ENCODE data around the gene AGBL4.

Gene AGBL4

DNA sequence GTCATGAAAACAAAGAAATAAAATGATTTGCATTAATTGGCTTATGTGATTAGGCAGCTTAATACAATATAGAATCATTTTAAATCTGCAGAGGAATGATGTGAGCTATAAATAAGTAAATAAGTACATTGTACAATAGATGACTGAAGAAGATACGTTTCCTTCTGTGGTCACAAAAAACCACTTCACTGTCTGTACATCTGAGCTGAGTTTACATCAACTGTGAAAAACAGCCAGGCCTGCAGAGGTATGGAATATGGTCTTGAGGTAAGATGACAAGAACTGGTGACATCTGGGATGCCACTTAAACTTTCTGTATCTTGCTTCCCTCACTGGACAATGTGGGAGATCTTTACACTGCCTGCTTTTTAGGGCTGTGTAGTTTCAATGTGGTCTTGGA is 1117.0 kb downstream of the AGBL4 start:
- H3K36me3 ChIP-seq (ENCODE audit: control insufficient read depth in 1 of 2, insufficient read depth in 2 of 2, low read length in 2 of 2), result no peaks in the 10 kb centered on the region
- H3K4me3 ChIP-seq (ENCODE audit: low read depth in 1 of 2, low read length in 2 of 2), result no peak overlapping the region
- H3K9me3 ChIP-seq (ENCODE audit: control insufficient read depth in 1 of 2, low read length in 2 of 2), result no peaks in the 10 kb centered on the region

DNA sequence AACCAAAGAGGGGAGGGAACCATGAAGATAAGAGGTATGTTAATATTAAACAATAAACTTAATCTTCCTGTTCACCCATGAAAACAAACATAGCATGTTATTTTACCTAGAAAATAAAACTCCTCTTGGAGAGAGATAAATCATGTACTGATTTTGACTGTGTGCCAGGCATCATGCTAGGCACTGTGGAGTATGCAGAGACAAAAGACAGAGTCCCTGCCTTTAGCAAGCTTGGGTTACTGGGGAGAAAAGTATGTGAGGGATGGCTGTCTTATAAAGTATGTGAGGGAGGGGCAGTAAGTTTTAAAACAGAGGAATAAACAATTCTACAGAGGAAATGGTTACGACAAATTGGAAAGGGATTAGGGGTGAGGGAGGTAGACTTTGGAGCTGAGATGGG is 1117.6 kb downstream of the AGBL4 start:
- H3K27ac ChIP-seq (ENCODE audit: low read depth, low read length), result no peak overlapping the region
- H3K9ac ChIP-seq (ENCODE audit: low read depth in 1 of 2, low read length in 2 of 2), result no peak overlapping the region
- H3K4me1 ChIP-seq (ENCODE audit: control insufficient read depth in 1 of 2, insufficient read depth in 2 of 2, low read length in 2 of 2), result no peaks in the 10 kb centered on the region
- H3K27me3 ChIP-seq (ENCODE audit: control insufficient read depth in 1 of 2, insufficient read depth in 2 of 2, low read length in 2 of 2), result no peaks in the 10 kb centered on the region
- no peak overlapping the region for H3K4me3 ChIP-seq (ENCODE audit: low read depth in 1 of 2, low read length in 2 of 2)
- H3K36me3 ChIP-seq (ENCODE audit: control insufficient read depth in 1 of 2, insufficient read depth in 2 of 2, low read length in 2 of 2), result no peaks in the 10 kb centered on the region
- no peaks in the 10 kb centered on the region for H3K9me3 ChIP-seq (ENCODE audit: control insufficient read depth in 1 of 2, low read length in 2 of 2)

More for the DNA sequence above, 1117.0 kb downstream of the AGBL4 start:
- H3K4me1 ChIP-seq (ENCODE audit: control insufficient read depth in 1 of 2, insufficient read depth in 2 of 2, low read length in 2 of 2), result no peaks in the 10 kb centered on the region
- H3K9ac ChIP-seq (ENCODE audit: low read depth in 1 of 2, low read length in 2 of 2), result no peak overlapping the region
- H3K27me3 ChIP-seq (ENCODE audit: control insufficient read depth in 1 of 2, insufficient read depth in 2 of 2, low read length in 2 of 2), result no peaks in the 10 kb centered on the region
- no peak overlapping the region for H3K27ac ChIP-seq (ENCODE audit: low read depth, low read length)

DNA sequence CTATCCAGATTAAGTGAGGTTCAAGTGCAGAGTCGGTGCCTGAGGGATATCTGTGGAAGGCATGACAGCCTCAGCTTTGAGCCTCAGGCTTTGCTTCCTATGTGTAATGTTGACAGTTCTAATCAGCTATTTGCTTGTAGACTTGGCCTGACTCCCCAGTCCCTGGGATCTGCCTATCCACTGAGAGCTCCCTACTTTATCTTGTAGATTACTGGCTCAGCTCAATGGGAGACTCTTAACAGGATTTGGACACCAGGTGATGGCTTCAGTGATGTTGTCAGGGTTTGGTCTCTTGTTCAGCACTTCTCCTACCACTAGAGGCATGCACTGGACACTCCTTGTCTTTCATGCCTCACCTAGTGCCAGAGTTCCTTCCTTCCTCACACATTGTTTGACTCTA is 1120.5 kb downstream of the AGBL4 start:
- Histone ChIP-seq H3K9ac (ENCODE audit: low read depth in 1 of 2, low read length in 2 of 2) (no peak overlapping the region), H3K27me3 (ENCODE audit: control insufficient read depth in 1 of 2, insufficient read depth in 2 of 2, low read length in 2 of 2) (no peaks in the 10 kb centered on the region), H3K36me3 (ENCODE audit: control insufficient read depth in 1 of 2, insufficient read depth in 2 of 2, low read length in 2 of 2) (no peaks in the 10 kb centered on the region), H3K4me1 (ENCODE audit: control insufficient read depth in 1 of 2, insufficient read depth in 2 of 2, low read length in 2 of 2) (no peaks in the 10 kb centered on the region), H3K4me3 (ENCODE audit: low read depth in 1 of 2, low read length in 2 of 2) (no peak overlapping the region), H3K27ac (ENCODE audit: low read depth, low read length) (no peak overlapping the region), H3K9me3 (ENCODE audit: control insufficient read depth in 1 of 2, low read length in 2 of 2) (no peaks in the 10 kb centered on the region)

DNA sequence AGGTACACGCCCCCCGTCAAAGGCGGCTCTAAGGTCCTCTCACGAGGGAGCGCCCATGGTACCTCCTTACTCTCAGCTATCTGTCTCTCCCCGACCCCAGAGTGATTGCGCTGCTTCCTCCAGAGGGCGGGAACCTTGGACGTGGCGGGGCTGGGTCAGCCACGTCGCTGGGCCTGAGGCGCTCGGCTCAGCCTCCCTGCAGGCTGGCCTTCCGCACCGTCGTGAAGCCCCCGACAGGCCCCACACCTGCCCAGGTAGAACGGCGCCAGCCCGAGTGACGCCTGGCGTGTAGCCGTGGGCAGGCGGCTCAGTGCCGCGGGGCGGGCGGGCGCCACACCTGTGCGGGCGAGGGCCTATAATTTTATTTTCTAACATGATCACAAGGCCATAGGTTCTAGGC is 1124.9 kb downstream of the AGBL4 start:
- no peaks in the 10 kb centered on the region for H3K4me1 ChIP-seq (ENCODE audit: control insufficient read depth in 1 of 2, insufficient read depth in 2 of 2, low read length in 2 of 2)
- no peaks in the 10 kb centered on the region for H3K9me3 ChIP-seq (ENCODE audit: control insufficient read depth in 1 of 2, low read length in 2 of 2)
- no peaks in the 10 kb centered on the region for H3K27me3 ChIP-seq (ENCODE audit: control insufficient read depth in 1 of 2, insufficient read depth in 2 of 2, low read length in 2 of 2)
- no peaks in the 10 kb centered on the region for H3K36me3 ChIP-seq (ENCODE audit: control insufficient read depth in 1 of 2, insufficient read depth in 2 of 2, low read length in 2 of 2)
- no peak overlapping the region for H3K4me3 ChIP-seq (ENCODE audit: low read depth in 1 of 2, low read length in 2 of 2)
- H3K27ac ChIP-seq (ENCODE audit: low read depth, low read length), result no peak overlapping the region
- no peak overlapping the region for H3K9ac ChIP-seq (ENCODE audit: low read depth in 1 of 2, low read length in 2 of 2)

DNA sequence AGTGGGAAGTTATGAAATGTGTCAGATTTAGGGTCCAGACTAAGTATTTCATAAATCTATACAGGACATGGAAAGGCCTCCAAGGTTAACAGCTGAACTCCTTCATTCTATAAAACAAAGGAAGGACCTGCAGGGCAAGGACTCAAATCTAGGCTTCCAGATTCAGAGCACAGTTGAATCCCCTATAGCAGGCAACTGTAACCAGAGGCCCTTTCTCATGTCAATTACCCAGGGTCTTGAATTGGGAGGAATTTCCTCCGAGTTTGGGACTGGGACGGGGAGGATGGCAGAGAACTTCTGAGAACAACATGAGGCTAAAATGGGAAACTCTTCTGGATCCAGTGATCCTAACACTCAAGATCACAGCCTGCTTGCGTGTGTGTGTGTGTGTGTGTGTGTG is 1134.1 kb downstream of the AGBL4 start:
- Histone ChIP-seq H3K4me1 (ENCODE audit: control insufficient read depth in 1 of 2, insufficient read depth in 2 of 2, low read length in 2 of 2) (no peaks in the 10 kb centered on the region), H3K9me3 (ENCODE audit: control insufficient read depth in 1 of 2, low read length in 2 of 2) (no peaks in the 10 kb centered on the region), H3K27ac (ENCODE audit: low read depth, low read length) (no peak overlapping the region), H3K36me3 (ENCODE audit: control insufficient read depth in 1 of 2, insufficient read depth in 2 of 2, low read length in 2 of 2) (no peaks in the 10 kb centered on the region), H3K27me3 (ENCODE audit: control insufficient read depth in 1 of 2, insufficient read depth in 2 of 2, low read length in 2 of 2) (no peaks in the 10 kb centered on the region), H3K4me3 (ENCODE audit: low read depth in 1 of 2, low read length in 2 of 2) (no peak overlapping the region), H3K9ac (ENCODE audit: low read depth in 1 of 2, low read length in 2 of 2) (no peak overlapping the region)

DNA sequence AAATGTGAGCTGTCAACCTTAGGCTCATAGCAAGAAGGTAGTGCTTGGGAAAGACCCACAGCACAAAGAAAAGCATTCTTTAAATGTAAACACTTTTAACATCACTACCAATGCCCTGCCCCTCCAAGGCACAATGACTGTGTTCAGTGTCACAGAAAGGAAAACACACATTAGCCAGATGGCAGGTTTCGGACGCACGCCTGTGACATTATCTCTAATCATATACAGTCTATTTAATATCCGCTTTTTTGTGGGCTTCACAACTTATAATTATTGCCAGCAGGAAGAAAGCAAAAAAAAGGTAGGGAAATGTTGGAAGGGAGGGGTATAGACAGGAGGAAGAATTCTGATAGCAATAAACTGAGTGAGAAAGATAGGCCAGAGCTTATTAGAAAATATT is 1134.7 kb downstream of the AGBL4 start:
- no peaks in the 10 kb centered on the region for H3K36me3 ChIP-seq (ENCODE audit: control insufficient read depth in 1 of 2, insufficient read depth in 2 of 2, low read length in 2 of 2)
- H3K27ac ChIP-seq (ENCODE audit: low read depth, low read length), result no peak overlapping the region
- H3K9ac ChIP-seq (ENCODE audit: low read depth in 1 of 2, low read length in 2 of 2), result no peak overlapping the region
- H3K27me3 ChIP-seq (ENCODE audit: control insufficient read depth in 1 of 2, insufficient read depth in 2 of 2, low read length in 2 of 2), result no peaks in the 10 kb centered on the region
- H3K4me3 ChIP-seq (ENCODE audit: low read depth in 1 of 2, low read length in 2 of 2), result no peak overlapping the region
- H3K9me3 ChIP-seq (ENCODE audit: control insufficient read depth in 1 of 2, low read length in 2 of 2), result no peaks in the 10 kb centered on the region
- no peaks in the 10 kb centered on the region for H3K4me1 ChIP-seq (ENCODE audit: control insufficient read depth in 1 of 2, insufficient read depth in 2 of 2, low read length in 2 of 2)

DNA sequence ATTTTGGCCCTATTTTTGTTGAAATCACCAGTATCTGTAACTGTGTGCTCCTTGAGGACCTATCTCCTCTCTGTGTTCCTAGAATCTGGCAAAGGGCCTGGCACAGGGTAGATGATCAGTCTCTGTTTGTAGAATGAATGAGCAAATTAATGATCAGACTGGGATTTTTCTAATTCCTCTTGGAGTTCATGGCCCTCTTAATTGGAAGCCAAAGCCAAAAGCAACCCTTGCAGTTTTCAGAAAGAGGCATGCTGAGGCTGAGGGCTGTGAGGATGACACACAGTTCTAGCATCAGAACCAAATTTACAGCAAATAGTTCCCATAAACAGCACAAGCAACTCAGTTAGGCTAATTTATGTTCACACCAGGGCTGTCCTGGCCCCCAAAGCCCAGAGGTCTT is 1136.0 kb downstream of the AGBL4 start:
- Histone ChIP-seq H3K36me3 (ENCODE audit: control insufficient read depth in 1 of 2, insufficient read depth in 2 of 2, low read length in 2 of 2) (no peaks in the 10 kb centered on the region), H3K9ac (ENCODE audit: low read depth in 1 of 2, low read length in 2 of 2) (no peak overlapping the region), H3K9me3 (ENCODE audit: control insufficient read depth in 1 of 2, low read length in 2 of 2) (no peaks in the 10 kb centered on the region), H3K4me3 (ENCODE audit: low read depth in 1 of 2, low read length in 2 of 2) (no peak overlapping the region), H3K4me1 (ENCODE audit: control insufficient read depth in 1 of 2, insufficient read depth in 2 of 2, low read length in 2 of 2) (no peaks in the 10 kb centered on the region), H3K27ac (ENCODE audit: low read depth, low read length) (no peak overlapping the region), H3K27me3 (ENCODE audit: control insufficient read depth in 1 of 2, insufficient read depth in 2 of 2, low read length in 2 of 2) (no peaks in the 10 kb centered on the region)

DNA sequence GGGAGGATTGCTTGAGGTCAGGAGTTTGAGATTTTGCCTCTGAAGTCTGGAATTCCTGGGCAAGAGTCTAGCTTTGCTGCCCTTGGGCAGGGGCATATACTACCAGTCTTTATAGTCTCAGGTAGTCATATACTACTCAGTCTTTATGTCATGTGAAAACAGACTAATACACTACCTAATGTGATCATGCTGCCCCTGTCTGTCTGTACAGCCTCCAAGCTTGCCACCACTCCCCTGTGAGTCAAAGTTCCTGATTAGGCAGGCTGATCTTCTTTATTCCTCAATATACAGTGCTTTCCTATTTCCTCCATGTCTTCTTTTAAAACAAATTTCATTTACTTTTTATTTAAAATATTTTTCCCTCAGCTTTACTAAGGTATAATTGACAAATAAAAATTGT is 1141.7 kb downstream of the AGBL4 start:
- no peaks in the 10 kb centered on the region for H3K36me3 ChIP-seq (ENCODE audit: control insufficient read depth in 1 of 2, insufficient read depth in 2 of 2, low read length in 2 of 2)
- H3K9ac ChIP-seq (ENCODE audit: low read depth in 1 of 2, low read length in 2 of 2), result no peak overlapping the region
- H3K4me3 ChIP-seq (ENCODE audit: low read depth in 1 of 2, low read length in 2 of 2), result no peak overlapping the region
- H3K4me1 ChIP-seq (ENCODE audit: control insufficient read depth in 1 of 2, insufficient read depth in 2 of 2, low read length in 2 of 2), result no peaks in the 10 kb centered on the region
- H3K27me3 ChIP-seq (ENCODE audit: control insufficient read depth in 1 of 2, insufficient read depth in 2 of 2, low read length in 2 of 2), result no peaks in the 10 kb centered on the region
- no peaks in the 10 kb centered on the region for H3K9me3 ChIP-seq (ENCODE audit: control insufficient read depth in 1 of 2, low read length in 2 of 2)
- H3K27ac ChIP-seq (ENCODE audit: low read depth, low read length), result no peak overlapping the region

DNA sequence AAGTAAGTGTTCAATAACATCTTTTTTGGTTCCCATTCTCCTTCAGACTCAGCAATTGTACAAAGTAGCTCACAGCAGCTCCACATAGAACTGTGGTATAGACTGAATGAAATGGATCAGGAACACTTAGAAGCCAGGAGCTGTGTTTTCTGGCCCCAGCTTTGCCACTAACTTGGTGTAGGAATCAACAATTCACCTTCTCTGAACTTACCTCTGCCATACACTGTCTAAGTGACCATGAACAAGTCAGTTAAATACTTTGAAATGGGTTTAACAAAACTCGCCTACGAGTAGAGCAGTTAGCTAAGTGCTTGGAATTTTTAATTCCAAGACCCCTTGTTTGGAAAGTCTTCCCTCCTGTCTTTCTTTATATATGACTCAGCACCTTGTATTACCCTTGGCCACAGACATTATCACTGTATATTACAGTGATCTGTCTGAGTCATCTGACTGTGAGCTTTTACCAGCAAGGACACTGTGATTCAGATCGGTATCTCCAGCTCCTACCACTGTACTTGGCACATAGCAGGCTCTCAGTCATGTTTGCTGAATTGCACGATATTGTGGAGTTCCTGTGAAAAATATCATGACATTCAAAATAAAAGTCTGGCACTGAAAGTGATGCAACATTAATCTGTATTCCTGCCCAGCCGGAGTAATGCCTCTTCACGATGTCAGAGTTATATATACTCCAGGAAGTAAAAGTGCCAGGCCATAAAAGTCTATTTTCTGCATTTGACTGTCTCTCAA is 1145.4 kb downstream of the AGBL4 start:
- H3K9me3 ChIP-seq (ENCODE audit: control insufficient read depth in 1 of 2, low read length in 2 of 2), result no peaks in the 10 kb centered on the region
- H3K9ac ChIP-seq (ENCODE audit: low read depth in 1 of 2, low read length in 2 of 2), result no peak overlapping the region
- H3K4me3 ChIP-seq (ENCODE audit: low read depth in 1 of 2, low read length in 2 of 2), result no peak overlapping the region
- no peaks in the 10 kb centered on the region for H3K27me3 ChIP-seq (ENCODE audit: control insufficient read depth in 1 of 2, insufficient read depth in 2 of 2, low read length in 2 of 2)
- H3K27ac ChIP-seq (ENCODE audit: low read depth, low read length), result no peak overlapping the region
- H3K36me3 ChIP-seq (ENCODE audit: control insufficient read depth in 1 of 2, insufficient read depth in 2 of 2, low read length in 2 of 2), result no peaks in the 10 kb centered on the region
- H3K4me1 ChIP-seq (ENCODE audit: control insufficient read depth in 1 of 2, insufficient read depth in 2 of 2, low read length in 2 of 2), result no peaks in the 10 kb centered on the region

DNA sequence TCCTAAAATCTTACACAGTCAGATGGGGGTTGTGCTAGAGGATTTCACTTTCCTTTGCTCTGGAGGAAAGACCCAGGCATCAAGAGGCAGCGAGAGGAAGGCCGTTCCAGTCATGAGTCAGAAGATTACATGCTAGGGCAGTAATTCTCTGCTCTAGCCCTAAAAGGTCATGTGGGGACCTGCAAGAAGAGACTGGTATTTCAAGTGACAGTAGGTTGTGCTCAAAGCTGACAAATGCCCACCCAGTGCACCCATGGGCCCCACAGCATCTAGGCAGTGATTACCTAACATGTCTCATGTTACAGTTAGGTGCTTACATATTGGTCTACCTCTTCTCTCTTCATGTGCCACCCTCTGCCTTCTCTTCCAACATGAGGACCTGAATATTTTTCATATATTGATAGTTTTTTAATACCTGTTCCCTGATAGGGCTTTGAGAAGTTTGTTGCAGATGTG is 1147.4 kb downstream of the AGBL4 start:
- Histone ChIP-seq H3K4me3 (ENCODE audit: low read depth in 1 of 2, low read length in 2 of 2) (no peak overlapping the region), H3K36me3 (ENCODE audit: control insufficient read depth in 1 of 2, insufficient read depth in 2 of 2, low read length in 2 of 2) (no peaks in the 10 kb centered on the region), H3K9me3 (ENCODE audit: control insufficient read depth in 1 of 2, low read length in 2 of 2) (no peaks in the 10 kb centered on the region), H3K4me1 (ENCODE audit: control insufficient read depth in 1 of 2, insufficient read depth in 2 of 2, low read length in 2 of 2) (no peaks in the 10 kb centered on the region), H3K27me3 (ENCODE audit: control insufficient read depth in 1 of 2, insufficient read depth in 2 of 2, low read length in 2 of 2) (no peaks in the 10 kb centered on the region), H3K27ac (ENCODE audit: low read depth, low read length) (no peak overlapping the region), H3K9ac (ENCODE audit: low read depth in 1 of 2, low read length in 2 of 2) (no peak overlapping the region)

Data from duodenal mucosa (tissue), 2 donors.